Measurements from ENCODE around the gene LAMTOR4.

DNA sequence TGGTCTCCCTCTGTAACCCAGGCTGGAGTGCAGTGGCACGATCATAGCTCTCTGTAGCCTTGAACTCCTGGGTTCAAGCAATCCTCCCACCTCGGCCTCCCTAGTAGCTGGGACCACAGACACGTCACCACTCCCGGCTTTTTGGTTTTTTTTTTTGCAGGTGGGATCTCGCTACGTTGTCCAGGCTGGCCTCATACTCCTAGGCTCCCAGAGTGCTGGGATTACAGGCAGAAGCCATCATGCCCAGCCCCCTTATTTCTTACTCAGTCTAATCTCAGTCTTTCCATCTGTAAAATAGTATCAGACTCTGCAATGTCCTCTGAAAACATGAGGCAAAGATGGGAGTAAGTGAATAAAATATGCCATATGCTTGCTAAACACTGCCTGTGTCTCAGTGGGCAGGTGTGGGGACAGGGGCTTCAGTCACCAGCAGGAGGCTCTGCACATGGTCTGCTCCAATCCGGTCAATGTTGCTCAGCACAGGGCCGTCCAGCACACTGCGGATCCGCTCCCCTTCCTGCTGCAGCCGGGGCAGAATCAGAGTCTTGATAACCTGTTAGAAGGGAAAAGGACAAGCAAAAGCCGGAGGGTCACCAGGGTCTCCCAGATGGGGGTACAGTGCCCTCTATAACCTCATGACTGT, 39.1 kb upstream of the LAMTOR4 start:
- TF ChIP-seq, protein P1, sequence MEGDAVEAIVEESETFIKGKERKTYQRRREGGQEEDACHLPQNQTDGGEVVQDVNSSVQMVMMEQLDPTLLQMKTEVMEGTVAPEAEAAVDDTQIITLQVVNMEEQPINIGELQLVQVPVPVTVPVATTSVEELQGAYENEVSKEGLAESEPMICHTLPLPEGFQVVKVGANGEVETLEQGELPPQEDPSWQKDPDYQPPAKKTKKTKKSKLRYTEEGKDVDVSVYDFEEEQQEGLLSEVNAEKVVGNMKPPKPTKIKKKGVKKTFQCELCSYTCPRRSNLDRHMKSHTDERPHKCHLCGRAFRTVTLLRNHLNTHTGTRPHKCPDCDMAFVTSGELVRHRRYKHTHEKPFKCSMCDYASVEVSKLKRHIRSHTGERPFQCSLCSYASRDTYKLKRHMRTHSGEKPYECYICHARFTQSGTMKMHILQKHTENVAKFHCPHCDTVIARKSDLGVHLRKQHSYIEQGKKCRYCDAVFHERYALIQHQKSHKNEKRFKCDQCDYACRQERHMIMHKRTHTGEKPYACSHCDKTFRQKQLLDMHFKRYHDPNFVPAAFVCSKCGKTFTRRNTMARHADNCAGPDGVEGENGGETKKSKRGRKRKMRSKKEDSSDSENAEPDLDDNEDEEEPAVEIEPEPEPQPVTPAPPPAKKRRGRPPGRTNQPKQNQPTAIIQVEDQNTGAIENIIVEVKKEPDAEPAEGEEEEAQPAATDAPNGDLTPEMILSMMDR (IDR thresholded peaks at IDR 0.05), result no peak
- no peak for TF ChIP-seq POLR2A (IDR thresholded peaks at IDR 0.05; ENCODE audit: low read depth)
- no peak for TF ChIP-seq POLR2AphosphoS5 (IDR thresholded peaks at IDR 0.05)
- TF ChIP-seq EP300 (IDR thresholded peaks at IDR 0.05), result no peak

Data from esophagus muscularis mucosa (tissue), 4 donors.